HepG2 (cell line): ENCODE results near the gene PTGIS. TPM values are rescaled to one million over a fixed set of nuclear protein-coding genes. Genes with fewer than 3 reads are reported as not detected.
A peak's percentile ranks its signal among the peaks of the same experiment; 100 is the strongest.

Source experiments
- HNRNPL ChIP-seq: fragments of 200-400 bp; formaldehyde crosslinking; IDR thresholded peaks from 2 replicates; pipeline ENCODE4 v1.6.1; 2017; ENCODE audit warnings: mild to moderate bottlenecking, low read depth, low read length
- MED8 ChIP-seq: sonication (generic); formaldehyde crosslinking; IDR thresholded peaks from 2 replicates; pipeline ENCODE4 v1.8.1; 2023; ENCODE audit warnings: mild to moderate bottlenecking, missing genetic modification reagents; ENCODE audit not compliant: insufficient replicate concordance
- POLR2G ChIP-seq: fragments of 200-400 bp; formaldehyde crosslinking; IDR thresholded peaks from 2 replicates; pipeline ENCODE4 v1.6.1; 2018; ENCODE audit warnings: mild to moderate bottlenecking, low read depth, low read length, moderate library complexity
- RERE ChIP-seq: IDR thresholded peaks from 2 replicates; pipeline ENCODE4 v1.6.1; 2016; ENCODE audit warnings: low read depth, missing genetic modification reagents, missing compliant biosample characterization
- SCMH1 ChIP-seq: sonication (generic); formaldehyde crosslinking; IDR thresholded peaks from 2 replicates; pipeline ENCODE4 v1.9.0; 2021; ENCODE audit warnings: missing genetic modification reagents, mild to moderate bottlenecking, borderline replicate concordance
- ZFP36L2 ChIP-seq: sonication (generic); formaldehyde crosslinking; IDR thresholded peaks from 2 replicates; pipeline ENCODE4 v1.4.0; 2020; ENCODE audit warnings: missing genetic modification reagents
- ZNF17 ChIP-seq: sonication (generic); formaldehyde crosslinking; IDR thresholded peaks from 2 replicates; pipeline ENCODE4 v1.5.0; 2020; ENCODE audit warnings: mild to moderate bottlenecking, missing genetic modification reagents
- ZNF318 ChIP-seq: sonication (generic); formaldehyde crosslinking; IDR thresholded peaks from 2 replicates; pipeline ENCODE4 v1.4.0; 2020; ENCODE audit warnings: mild to moderate bottlenecking, missing genetic modification reagents
- ZNF34 ChIP-seq: sonication (generic); formaldehyde crosslinking; IDR thresholded peaks from 2 replicates; pipeline ENCODE4 v1.4.0; 2020; ENCODE audit warnings: mild to moderate bottlenecking, missing genetic modification reagents, borderline replicate concordance
- ZNF350 ChIP-seq: sonication (generic); formaldehyde crosslinking; IDR thresholded peaks from 2 replicates; pipeline ENCODE4 v1.4.0; 2020; ENCODE audit warnings: mild to moderate bottlenecking, low read depth, missing genetic modification reagents, borderline replicate concordance
- ZNF644 ChIP-seq: IDR thresholded peaks from 2 replicates; pipeline ENCODE4 v1.6.1; 2016; ENCODE audit warnings: low read depth
- ZNF773 ChIP-seq: sonication (generic); formaldehyde crosslinking; IDR thresholded peaks from 2 replicates; pipeline ENCODE4 v1.4.0; 2020; ENCODE audit warnings: missing genetic modification reagents, borderline replicate concordance
- ZNF776 ChIP-seq: sonication (generic); formaldehyde crosslinking; IDR thresholded peaks from 2 replicates; pipeline ENCODE4 v1.4.0; 2020; ENCODE audit warnings: mild to moderate bottlenecking, missing genetic modification reagents
- ZNF850 ChIP-seq: sonication (generic); formaldehyde crosslinking; conservative IDR thresholded peaks from 2 replicates; pipeline ENCODE4 v1.9.0; 2021; ENCODE audit warnings: mild to moderate bottlenecking, missing genetic modification reagents
- ZSCAN12 ChIP-seq: sonication (generic); formaldehyde crosslinking; IDR thresholded peaks from 2 replicates; pipeline ENCODE4 v1.9.0; 2021; ENCODE audit warnings: mild to moderate bottlenecking, missing genetic modification reagents
- polyA plus RNA-seq, 8 experiments: library from polyadenylated mRNA; depleted of rRNA in 3 of 8; stranded (reverse) in 7 of 8; unstranded in 1 of 8; fragments of >200 nt; fragmentation: Illumina TruSeq in 4 of 8; extraction: Trizol in 4 of 8; gene quantifications; 2 replicates each; pipeline versions ENCODE4 v1.2.1 to v1.2.3, GENCODE V29; 2011 to 2016; ENCODE audit warnings: low read depth in 4 of 8, missing spikeins in 1 of 8, mixed read lengths in 1 of 8; ENCODE audit not compliant: insufficient read depth in 1 of 8
- total RNA-seq, 5 experiments: library from RNA; depleted of rRNA; stranded (reverse); fragments of >200 nt; fragmentation: Illumina TruSeq; extraction: Trizol; gene quantifications; 2 replicates each; pipeline ENCODE4 v1.2.3, GENCODE V29; 2016; ENCODE audit warnings: low read depth in 1 of 5

The PTGIS gene
- total and polyA plus RNA-seq, 2 of the 13 experiments (the other 11 are each of a cell fraction or from before 2014, with no cell fraction given): not detected

- TF ChIP-seq RERE (CRISPR knock-in tag): no peak
- TF ChIP-seq ZNF850: peak; percentile 83; the same call in 1 of the 2 replicates
- TF ChIP-seq SCMH1 (CRISPR knock-in tag): no peak
- TF ChIP-seq ZNF318 (CRISPR knock-in tag): peak; percentile 88
- TF ChIP-seq MED8: no peak
- TF ChIP-seq ZNF17 (CRISPR knock-in tag): peak; percentile 27; the same call in 1 of the 2 replicates
- TF ChIP-seq ZSCAN12 (CRISPR knock-in tag): 0 out of 2 replicates have a peak, but pooled peaks have one; percentile 82
- TF ChIP-seq ZNF773 (CRISPR knock-in tag): peak; percentile 61; the same call in 1 of the 2 replicates
- TF ChIP-seq HNRNPL: 0 out of 2 replicates have a peak, but pooled peaks have one; percentile 41
- TF ChIP-seq ZNF644 (CRISPR knock-in tag): peak; percentile 66; the same call in 1 of the 2 replicates
- no peak for TF ChIP-seq POLR2G
- TF ChIP-seq ZNF34 (CRISPR knock-in tag): 0 out of 2 replicates have a peak, but pooled peaks have one; percentile 77
- TF ChIP-seq ZNF776 (CRISPR knock-in tag): peak; percentile 98
- peak; percentile 92 for TF ChIP-seq ZNF350
- no peak for TF ChIP-seq ZFP36L2
Measured at GRCh38 chr20:49610691-49611538, 43.0 kb upstream of the PTGIS start (continued).
